ENCODE data around the gene TBXA2R.

Gene TBXA2R

DNA sequence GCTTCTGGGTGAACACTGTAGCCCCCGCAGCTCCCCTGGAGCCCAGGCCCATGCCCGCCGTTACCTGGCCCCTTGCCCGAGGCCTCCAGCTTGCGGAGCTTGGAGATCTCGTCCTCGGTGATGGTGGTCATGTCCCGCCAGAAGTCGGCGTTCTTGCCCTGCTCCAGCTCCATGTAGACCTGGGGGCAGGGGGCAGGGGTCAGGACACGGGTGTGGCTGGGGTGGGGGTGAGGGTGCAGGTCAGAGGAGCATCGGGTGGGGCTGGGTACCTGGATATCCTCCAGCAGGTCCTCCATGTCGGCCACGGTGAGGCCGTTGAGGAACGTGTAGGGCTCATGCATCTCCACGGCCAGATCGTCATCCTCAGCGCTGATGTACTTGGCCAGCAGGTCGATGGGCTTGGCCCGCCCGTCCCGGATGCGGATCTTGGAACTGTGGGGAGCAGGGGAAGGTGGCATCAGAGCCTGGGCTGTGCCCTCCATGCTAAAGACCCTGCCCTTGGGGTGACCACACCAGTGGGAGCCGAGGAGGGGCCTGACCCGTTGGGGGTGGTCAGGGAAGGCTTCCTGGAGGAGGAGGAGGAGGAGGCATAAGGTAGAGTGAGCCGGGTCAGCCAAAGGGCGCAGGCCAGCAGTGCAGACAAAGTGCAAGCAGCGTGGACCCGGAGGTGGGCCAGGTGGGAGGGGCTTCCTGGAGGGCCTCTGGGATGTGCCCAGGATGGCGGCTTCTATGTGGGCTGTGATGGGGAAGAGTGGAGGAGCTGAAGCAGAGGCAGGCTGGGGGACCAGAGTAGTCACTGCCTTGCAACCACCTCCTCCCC, 12.3 kb upstream of the TBXA2R start:
- DNase-seq = no peak

DNA sequence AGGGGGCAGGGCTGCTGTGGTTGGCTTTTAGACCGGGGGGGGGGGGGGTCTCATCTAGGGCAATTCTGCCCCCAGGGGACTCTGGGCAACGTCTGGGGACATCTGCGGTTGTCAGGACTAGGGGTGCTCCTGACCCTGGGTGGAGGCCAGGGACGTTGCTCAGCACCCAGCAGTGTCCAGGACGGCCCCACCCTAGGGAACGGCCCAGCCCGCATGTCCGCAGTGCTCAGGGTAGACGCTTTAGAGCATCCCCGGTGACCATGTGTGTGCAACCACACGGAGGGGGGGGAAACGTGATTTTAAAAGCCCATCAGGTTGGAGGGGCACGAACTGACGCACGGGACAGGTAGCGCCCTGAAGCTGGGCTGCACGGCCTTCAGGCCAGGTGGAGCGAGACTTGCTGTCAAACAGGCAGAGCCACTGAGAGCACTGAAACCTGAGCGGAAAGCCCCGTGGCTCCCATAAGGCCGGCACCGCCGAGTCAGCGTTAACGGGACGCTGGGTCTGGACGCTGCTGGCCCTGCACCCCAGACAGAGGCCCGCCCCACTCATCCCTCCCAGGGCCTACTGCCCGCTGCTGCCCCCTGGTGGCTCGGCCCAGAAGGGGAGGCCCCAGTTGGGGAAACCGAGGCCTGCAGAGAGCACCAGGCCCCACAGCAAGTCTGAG, 11.6 kb upstream of the TBXA2R start:
- DNase-seq = peak; percentile 33

- DNase-seq = no peak
Observed at GRCh38 chr19:3617463-3617862, 10.8 kb upstream of the TBXA2R start.

- no peak for DNase-seq
Observed at GRCh38 chr19:3615524-3616135, 9.0 kb upstream of the TBXA2R start.

GRCh38 chr19:3614858-3615505, 8.3 kb upstream of the TBXA2R start:
- no peak for DNase-seq

- no peak for DNase-seq
Observed at GRCh38 chr19:3613818-3614661, 7.4 kb upstream of the TBXA2R start.

GRCh38 chr19:3612901-3613741, 6.4 kb upstream of the TBXA2R start:
- DNase-seq = no peak

DNA sequence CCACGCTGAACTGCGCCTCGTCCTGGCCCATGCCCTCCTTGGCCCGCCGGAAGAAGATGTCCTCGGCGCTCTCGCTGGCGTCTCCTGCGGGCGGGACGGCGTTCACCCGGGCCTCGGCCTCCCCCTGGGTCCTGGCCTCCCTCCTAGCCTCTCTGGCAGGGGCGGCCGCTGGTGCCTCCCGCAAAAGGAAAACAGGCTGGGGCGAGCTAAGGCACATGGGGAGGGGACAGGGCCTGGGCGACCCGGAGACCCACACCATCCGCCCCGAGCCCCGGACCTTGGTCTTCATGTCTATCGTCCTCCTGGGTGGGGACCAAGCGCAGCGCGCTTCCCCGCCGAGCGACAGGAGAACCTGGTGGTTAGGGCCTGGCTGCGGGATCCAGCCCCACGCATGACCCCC, 5.7 kb upstream of the TBXA2R start:
- no peak for DNase-seq

GRCh38 chr19:3611841-3612240, 5.2 kb upstream of the TBXA2R start:
- DNase-seq = no peak

GRCh38 chr19:3610745-3611717, 4.4 kb upstream of the TBXA2R start:
- no peak for DNase-seq

GRCh38 chr19:3609779-3610719, 3.4 kb upstream of the TBXA2R start:
- DNase-seq = no peak

GRCh38 chr19:3608750-3609322, 2.2 kb upstream of the TBXA2R start:
- DNase-seq = no peak

DNA sequence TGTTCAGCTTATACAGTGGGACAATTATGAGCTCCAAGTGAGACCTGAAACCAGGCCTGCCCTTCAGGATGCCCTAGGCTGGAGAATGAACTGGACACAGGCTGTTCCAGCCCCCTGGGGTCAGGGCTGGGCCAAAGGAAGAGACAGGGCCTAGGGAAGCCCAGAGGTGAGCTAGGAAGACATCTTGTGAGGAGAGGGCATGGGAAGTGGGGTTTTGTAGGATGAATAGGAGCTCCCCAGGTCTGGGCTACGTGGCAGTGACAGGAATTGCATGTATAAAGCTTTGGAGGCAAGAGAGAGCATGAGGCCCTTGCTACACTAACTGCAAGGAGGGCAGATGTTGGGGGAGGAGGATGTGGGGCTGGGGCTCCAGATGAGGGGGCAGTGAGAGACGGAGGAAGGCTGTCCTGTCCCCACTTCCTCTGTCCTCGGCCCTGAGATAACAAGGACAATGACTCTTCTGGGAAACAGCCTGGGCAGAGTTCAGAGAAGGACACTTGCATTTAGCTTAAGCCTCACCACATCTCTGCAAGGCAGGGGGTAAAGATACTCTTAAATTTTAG, 1.5 kb upstream of the TBXA2R start:
- no peak for DNase-seq

GRCh38 chr19:3607303-3608078, 816 bp upstream of the TBXA2R start:
- DNase-seq = peak; percentile 42

- no peak for DNase-seq
Observed at GRCh38 chr19:3606174-3606689, 443 bp downstream of the TBXA2R start.

GRCh38 chr19:3605770-3606169, 905 bp downstream of the TBXA2R start:
- DNase-seq = no peak

- no peak for DNase-seq
Observed at GRCh38 chr19:3605361-3605760, 1.3 kb downstream of the TBXA2R start.

All from fibroblast of skin of right quadriceps (primary cell).